PFSK-1 (cell line): ENCODE measurements around the gene GRAMD1C.

Source experiments
- POLR2AphosphoS5 ChIP-seq: IDR thresholded peaks from 2 replicates; pipeline ENCODE4 v1.6.1; 2012; ENCODE audit warnings: low read depth, mild to moderate bottlenecking, control low read depth, low read length, moderate library complexity
- SIN3A ChIP-seq: IDR thresholded peaks from 2 replicates; pipeline ENCODE4 v1.6.1; 2012; ENCODE audit warnings: mild to moderate bottlenecking, low read length, moderate library complexity, borderline replicate concordance; ENCODE audit not compliant: insufficient read depth
- TAF1 ChIP-seq: IDR thresholded peaks from 2 replicates; pipeline ENCODE4 v1.6.1; 2012; ENCODE audit warnings: low read length, control low read depth, borderline replicate concordance; ENCODE audit not compliant: insufficient read depth
- TF ChIP-seq, protein P1 (sequence below), 2 experiments: IDR thresholded peaks; 2 replicates each; pipeline versions ENCODE4 v1.6.1 to v1.8.0; 2011 to 2012; ENCODE audit warnings: low read depth in 2 of 2, low read length in 2 of 2, control low read depth in 1 of 2, inconsistent platforms in 1 of 2, mild to moderate bottlenecking in 1 of 2, moderate library complexity in 1 of 2; ENCODE audit not compliant: insufficient read depth in 1 of 2

- no peak for TF ChIP-seq TAF1
- no peak for TF ChIP-seq SIN3A
- no peak for TF ChIP-seq POLR2AphosphoS5
- TF ChIP-seq, protein P1, sequence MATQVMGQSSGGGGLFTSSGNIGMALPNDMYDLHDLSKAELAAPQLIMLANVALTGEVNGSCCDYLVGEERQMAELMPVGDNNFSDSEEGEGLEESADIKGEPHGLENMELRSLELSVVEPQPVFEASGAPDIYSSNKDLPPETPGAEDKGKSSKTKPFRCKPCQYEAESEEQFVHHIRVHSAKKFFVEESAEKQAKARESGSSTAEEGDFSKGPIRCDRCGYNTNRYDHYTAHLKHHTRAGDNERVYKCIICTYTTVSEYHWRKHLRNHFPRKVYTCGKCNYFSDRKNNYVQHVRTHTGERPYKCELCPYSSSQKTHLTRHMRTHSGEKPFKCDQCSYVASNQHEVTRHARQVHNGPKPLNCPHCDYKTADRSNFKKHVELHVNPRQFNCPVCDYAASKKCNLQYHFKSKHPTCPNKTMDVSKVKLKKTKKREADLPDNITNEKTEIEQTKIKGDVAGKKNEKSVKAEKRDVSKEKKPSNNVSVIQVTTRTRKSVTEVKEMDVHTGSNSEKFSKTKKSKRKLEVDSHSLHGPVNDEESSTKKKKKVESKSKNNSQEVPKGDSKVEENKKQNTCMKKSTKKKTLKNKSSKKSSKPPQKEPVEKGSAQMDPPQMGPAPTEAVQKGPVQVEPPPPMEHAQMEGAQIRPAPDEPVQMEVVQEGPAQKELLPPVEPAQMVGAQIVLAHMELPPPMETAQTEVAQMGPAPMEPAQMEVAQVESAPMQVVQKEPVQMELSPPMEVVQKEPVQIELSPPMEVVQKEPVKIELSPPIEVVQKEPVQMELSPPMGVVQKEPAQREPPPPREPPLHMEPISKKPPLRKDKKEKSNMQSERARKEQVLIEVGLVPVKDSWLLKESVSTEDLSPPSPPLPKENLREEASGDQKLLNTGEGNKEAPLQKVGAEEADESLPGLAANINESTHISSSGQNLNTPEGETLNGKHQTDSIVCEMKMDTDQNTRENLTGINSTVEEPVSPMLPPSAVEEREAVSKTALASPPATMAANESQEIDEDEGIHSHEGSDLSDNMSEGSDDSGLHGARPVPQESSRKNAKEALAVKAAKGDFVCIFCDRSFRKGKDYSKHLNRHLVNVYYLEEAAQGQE (IDR thresholded peaks at IDR 0.05; ENCODE audit: insufficient read depth in 1 of 2, low read depth in 2 of 2, low read length in 2 of 2), result no peak
Measured at GRCh38 chr3:113896930-113897329, 58.3 kb downstream of the GRAMD1C start.
